CD4-positive, alpha-beta T cell treated with Interleukin-15 for 4 hours (primary cell): ENCODE measurements around the gene TANGO2.

Experiments
- DNase-seq: peaks from one replicate; pipeline ENCODE4 v3.0.0-alpha.2; 2020; ENCODE audit warnings: low spot score

Gene TANGO2

GRCh38 chr22:19996694-19997384, 24.1 kb upstream of the TANGO2 start:
- no peak for DNase-seq

DNA sequence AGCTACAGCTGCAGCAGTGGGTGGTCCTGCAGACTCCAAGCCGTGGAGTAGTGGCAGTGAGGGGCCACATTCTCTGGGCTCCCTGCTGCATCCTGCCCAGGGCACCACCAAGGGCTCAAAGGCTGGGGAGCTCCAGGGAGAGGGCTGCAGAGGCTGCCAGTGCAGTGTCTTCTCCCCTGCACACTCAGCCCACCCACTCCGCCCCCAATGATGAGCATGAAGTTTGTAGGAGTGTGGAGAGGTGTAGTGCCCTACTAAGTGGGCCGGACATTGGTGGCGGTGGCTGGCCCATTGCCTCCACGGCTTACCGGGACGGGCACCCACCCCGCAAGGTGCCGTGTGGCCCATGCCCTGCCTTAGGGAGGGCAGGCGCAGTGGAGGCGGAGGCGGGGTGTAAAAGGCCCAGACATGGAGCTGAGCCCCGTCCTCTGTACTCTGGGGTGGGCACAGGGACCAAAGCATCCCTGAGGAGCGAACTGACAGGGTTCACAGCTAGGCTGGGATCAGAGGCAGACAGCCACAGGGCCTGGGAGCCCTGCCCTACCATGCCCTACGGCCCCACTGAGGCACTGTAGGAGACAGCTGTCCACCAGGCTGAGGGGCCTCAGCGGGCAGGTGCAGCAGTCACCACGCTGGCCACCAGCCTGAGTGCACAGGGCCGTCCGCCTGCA, 23.2 kb upstream of the TANGO2 start:
- no peak for DNase-seq

DNA sequence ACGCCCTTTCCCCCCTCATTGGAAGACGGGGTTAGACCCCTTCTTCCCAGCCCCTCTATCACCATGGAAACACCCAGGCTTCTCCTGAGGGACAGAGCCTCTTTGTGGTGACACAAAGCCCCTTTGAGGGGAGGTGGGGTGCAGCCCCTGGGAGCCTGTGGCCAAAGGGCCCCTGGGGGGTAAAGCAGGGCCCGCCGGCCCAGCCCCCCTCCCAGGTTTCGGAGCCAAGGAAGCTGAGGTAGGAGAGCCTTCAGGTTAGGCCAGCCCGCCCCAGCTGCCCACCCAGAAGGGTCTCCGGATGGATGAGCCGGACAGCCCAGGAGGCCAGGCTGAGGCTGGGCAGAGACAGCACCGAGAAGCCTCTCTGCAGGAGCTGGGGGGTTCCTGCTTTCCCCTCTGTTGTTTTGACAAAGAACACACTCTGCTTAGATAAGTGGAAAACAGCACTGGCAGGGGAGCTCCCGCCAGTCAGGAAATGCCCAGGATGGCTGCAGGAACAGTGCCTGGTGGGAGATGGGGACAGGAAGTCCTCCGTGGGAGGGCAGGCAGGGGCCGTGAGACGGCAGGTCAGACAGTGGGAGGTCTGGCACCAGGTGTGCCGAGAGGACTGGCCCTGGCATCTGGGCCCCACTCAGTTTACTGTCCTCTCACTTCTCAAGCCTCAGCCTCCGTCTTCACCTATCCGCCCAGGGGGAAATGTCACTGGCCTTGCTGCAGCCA, 22.5 kb upstream of the TANGO2 start:
- no peak for DNase-seq

GRCh38 chr22:19998991-19999820, 21.7 kb upstream of the TANGO2 start:
- no peak for DNase-seq

GRCh38 chr22:20000246-20001081, 20.4 kb upstream of the TANGO2 start:
- no peak for DNase-seq

DNA sequence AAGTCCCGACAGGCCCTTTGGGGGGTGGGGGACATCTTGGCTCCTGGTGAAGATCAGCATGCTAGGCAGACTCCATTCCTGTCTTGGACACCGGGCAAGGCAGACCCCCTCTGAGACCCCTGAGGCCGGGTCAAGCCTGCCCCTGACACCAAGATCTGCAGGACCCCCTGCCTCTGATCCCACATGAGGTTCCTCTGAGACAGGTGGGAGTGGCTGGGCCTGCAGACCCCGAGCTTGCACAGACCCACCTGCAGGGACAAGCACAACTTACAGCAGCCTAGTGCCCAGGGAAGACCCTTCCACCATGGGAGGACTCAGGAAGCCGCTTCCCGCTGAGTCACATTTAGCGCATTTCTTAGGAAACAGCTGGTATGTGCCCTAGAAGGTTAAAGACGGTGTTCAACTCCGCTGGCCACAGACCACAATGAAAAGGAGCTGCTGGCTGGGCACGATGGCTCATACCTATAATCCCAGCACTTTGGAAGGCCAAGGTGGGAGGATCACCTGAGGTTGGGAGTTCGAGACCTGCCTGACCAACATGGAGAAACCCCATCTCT, 19.8 kb upstream of the TANGO2 start:
- no peak for DNase-seq

GRCh38 chr22:20002128-20002527, 18.8 kb upstream of the TANGO2 start:
- DNase-seq, result no peak

DNA sequence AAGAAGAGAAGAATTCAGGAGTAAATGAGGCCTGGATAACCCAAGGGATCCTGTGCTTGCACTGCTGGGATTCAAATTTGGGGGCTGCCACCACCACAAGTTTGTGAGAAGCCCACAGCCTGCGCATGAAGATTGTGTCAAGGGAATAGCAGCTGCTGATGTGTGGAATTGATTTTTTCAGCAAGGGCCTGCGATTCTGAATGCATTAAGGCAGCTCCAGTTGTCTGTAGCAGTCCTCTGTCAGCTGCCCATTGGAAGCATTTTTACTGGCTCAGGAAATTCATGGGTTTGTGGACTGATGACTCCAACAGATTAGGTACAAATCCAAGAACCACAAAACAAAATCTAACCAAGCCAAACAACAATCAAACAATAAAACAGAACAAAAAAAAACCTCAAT, 18.3 kb upstream of the TANGO2 start:
- no peak for DNase-seq

DNA sequence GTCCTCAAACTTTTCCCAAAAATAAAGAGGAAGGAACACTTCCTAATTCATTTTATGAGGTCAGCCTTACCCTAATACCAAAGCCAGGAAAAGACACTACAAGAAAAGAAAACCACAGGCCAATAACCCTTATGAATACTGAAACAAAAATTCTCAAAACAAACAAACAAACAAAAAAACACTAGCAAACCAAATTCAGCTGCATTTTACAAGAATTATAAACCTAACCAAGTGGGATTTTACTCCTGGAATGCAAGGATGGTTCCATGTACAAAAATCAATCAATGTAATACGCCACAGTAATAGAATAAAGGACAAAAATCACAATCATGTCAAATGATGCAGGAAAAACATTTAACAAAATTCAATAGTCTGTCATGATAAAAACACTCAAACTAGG, 17.6 kb upstream of the TANGO2 start:
- no peak for DNase-seq

GRCh38 chr22:20004464-20004863, 16.4 kb upstream of the TANGO2 start:
- DNase-seq, result no peak

DNA sequence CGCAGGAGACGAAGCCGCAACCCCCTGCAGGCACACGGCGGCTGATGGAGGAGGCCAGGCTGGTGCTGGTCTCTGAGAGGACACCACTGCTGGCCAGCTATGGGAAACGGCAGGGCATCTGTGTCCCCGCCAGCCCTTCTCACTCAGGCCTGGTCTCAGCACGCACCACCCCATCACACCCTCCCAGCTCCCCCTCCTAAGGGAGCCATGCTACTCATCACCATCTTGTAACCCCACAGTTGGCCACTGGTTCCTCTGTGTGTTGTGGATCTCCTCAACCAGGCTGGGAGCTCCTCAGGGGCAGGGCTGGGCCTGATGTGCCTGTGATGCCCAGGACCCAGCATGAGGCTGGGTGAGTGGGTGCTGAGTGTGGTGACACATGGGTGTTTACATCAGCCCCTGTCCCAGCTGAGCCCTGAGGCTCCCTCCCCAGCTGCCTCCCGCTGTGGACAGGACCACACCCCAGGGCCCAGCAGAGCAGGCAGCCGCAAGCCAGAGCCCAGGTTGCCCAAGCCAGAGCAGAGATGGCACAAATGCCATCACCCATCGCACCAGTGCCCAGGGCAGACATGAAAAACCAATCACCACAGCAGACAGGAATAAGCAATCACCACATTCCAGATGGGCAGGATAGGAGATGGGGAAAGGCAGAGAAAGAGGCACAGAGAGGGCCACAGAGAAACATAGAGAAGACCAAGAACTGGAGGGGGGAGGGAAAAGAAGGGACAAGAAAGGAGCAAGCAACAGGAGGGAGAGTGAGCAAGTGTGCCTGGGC, 12.5 kb upstream of the TANGO2 start:
- DNase-seq, result no peak

DNA sequence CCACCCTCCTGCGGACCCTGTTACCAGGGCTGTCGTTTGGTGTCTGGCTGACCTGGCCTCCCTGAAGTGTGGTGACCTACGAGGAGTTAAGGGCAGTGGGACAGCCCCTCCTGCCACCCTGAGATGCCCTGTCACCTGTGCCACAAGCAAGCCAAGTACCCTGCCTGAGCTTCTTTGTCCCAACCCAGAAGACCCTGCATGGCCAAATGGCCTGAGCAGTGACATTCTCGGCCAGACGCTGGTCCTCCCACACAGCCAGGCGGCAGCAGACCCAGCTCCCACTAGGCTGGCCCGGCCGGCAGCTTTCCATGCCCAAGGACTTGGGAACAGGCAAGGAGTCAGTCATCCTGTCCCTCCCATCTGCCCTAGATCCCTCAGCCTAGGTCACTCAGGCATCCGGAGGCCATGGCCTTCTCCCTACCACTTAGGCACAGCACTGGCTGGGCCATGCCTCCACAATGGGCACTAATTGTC, 11.9 kb upstream of the TANGO2 start:
- DNase-seq, result no peak

DNA sequence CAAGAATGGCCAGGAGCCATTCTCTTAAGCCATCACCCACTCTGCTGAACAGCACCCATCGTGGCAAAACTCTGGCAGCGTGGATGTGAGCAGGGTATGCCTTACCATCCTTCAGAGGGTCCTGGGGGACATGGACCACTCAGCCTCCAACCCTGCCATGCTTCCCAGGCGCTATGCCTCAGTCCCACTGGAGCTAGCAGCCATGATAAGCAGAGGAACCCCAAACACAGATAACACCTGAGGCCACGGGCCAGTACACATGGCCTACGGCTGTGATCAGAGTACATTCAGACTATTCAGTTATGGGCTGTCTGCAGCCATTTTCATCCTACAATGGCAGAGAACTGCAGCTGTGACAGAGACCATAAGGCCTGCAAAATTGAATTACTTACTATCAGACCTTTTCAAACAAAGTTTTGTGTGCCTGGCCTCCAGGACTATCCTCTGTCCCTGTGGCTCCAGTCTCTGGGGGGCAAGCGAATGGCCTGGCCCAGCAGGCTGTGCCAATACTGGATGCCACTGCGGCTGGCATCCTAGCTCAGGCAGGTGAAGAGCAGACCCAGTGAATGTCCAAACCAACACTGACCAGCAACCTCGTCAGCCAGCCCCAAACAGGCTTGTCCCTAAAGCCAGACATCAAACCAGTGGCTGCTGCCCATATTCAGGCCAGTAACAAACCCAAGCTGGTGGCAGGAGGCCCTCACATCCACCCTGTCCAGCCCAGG, 11.2 kb upstream of the TANGO2 start:
- DNase-seq, result no peak

DNA sequence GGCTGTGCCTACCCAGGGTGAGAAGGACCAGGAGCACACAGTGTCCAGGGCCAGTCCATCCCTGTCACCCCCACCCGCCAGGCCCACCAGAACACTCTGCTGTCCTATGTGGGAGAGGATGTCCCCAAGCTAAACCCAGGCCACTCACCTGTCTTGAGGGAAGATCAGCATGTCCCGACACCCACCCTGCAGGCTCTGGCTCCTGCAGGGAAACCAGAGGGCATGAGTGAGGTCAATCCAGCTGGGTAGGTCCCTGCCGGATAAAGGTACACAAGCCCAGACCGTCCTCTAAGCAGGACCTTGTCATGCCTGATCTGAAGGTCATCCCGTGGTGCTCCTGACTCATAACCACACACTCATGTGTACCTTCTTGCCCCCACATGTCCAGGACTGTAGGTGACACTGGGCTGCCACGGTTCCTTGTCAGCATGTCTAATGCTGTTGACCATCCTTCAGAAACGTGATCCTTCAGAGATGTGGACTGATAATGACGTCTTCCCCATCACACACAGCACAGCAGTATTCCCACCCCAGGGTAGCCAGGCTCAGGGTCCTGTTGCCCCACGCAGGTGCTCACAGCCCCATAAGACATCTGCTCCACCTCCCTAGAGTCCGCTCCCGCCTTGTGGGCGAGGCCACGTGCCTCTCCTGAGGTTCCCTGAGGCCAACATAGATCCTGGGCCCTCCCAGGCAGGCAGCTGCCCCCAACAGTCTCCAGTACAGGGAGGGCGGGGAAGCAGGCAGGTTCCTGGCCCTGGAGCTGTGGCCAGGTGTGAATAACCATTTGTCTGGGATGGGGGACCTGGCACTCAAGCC, 10.4 kb upstream of the TANGO2 start:
- no peak for DNase-seq

- DNase-seq, result no peak
Measured at GRCh38 chr22:20011123-20011992, 9.6 kb upstream of the TANGO2 start.

- no peak for DNase-seq
Measured at GRCh38 chr22:20011993-20012740, 8.7 kb upstream of the TANGO2 start.
